Mesendoderm (in vitro differentiated cells): ENCODE data around the gene SYVN1.

Experiments
- DNase-seq: peaks from one replicate; pipeline ENCODE4 v3.0.0; 2013
- H2AK5ac ChIP-seq: 2 replicates; pipeline ENCODE4 v1.6.1; 2013; ENCODE audit warnings: low read length, inconsistent platforms
- H2BK120ac ChIP-seq: 2 replicates; pipeline ENCODE4 v1.6.1; 2013; ENCODE audit warnings: low read depth, mild to moderate bottlenecking, low read length, moderate library complexity, mixed read lengths
- H2BK15ac ChIP-seq: replicated peaks from 2 replicates; pipeline ENCODE4 v1.6.1; 2013; ENCODE audit warnings: low read depth, mild to moderate bottlenecking, moderate library complexity
- H2BK5ac ChIP-seq: 2 replicates; pipeline ENCODE4 v1.6.1; 2013; ENCODE audit warnings: low read length, inconsistent platforms
- H3K18ac ChIP-seq: 2 replicates; pipeline ENCODE4 v1.6.1; 2013; ENCODE audit warnings: mild to moderate bottlenecking, low read length, mixed read lengths
- H3K23ac ChIP-seq: one replicate; pipeline ENCODE4 v1.6.1; 2013; ENCODE audit warnings: low read length
- H3K27ac ChIP-seq: 2 replicates; pipeline ENCODE4 v1.5.1; 2013; ENCODE audit warnings: low read depth, mild to moderate bottlenecking, inconsistent platforms, low read length, moderate library complexity
- H3K27me3 ChIP-seq: 2 replicates; pipeline ENCODE4 v1.6.1; 2013; ENCODE audit warnings: low read length, control low read depth, mild to moderate bottlenecking, inconsistent platforms; ENCODE audit not compliant: insufficient read depth, poor library complexity
- H3K36me3 ChIP-seq: 2 replicates; pipeline ENCODE4 v1.6.1; 2013; ENCODE audit warnings: low read length, inconsistent platforms; ENCODE audit not compliant: control insufficient read depth, insufficient read depth
- H3K4ac ChIP-seq: one replicate; pipeline ENCODE4 v1.6.1; 2013; ENCODE audit warnings: low read depth, mild to moderate bottlenecking, low read length, moderate library complexity
- H3K4me1 ChIP-seq: 2 replicates; pipeline ENCODE4 v1.6.1; 2013; ENCODE audit warnings: low read depth, low read length, inconsistent platforms; ENCODE audit not compliant: control insufficient read depth
- H3K4me2 ChIP-seq: 2 replicates; pipeline ENCODE4 v1.6.1; 2013; ENCODE audit warnings: low read length
- H3K4me3 ChIP-seq: 2 replicates; pipeline ENCODE4 v1.5.1; 2013; ENCODE audit warnings: mild to moderate bottlenecking, low read length
- H3K56ac ChIP-seq: one replicate; pipeline ENCODE4 v1.6.1; 2013; ENCODE audit warnings: low read length
- H3K79me1 ChIP-seq: 2 replicates; pipeline ENCODE4 v1.6.1; 2013; ENCODE audit warnings: low read length, inconsistent platforms
- H3K79me2 ChIP-seq: 2 replicates; pipeline ENCODE4 v1.6.1; 2013; ENCODE audit warnings: mild to moderate bottlenecking, low read length; ENCODE audit not compliant: control insufficient read depth, insufficient read depth
- H3K9ac ChIP-seq: 2 replicates; pipeline ENCODE4 v1.6.1; 2013; ENCODE audit warnings: low read length, inconsistent platforms
- H4K5ac ChIP-seq: one replicate; pipeline ENCODE4 v1.6.1; 2013; ENCODE audit warnings: low read length
- H4K8ac ChIP-seq: one replicate; pipeline ENCODE4 v1.6.1; 2013; ENCODE audit warnings: low read depth, mild to moderate bottlenecking, control low read depth, low read length, moderate library complexity
- WGBS: extraction: QIAGEN DNeasy Blood & Tissue Kit; methylation state at CpG from one replicate; pipeline ENCODE4 v1.1.7; 2013; ENCODE audit warnings: low lambda C conversion rate, missing lambda C conversion rate; ENCODE audit not compliant: insufficient coverage; ENCODE audit errors: extremely low coverage; 5-methylcytosine and 5-hydroxymethylcytosine counted together

Gene SYVN1

GRCh38 chr11:65157336-65157735 lies 23.0 kb upstream of the SYVN1 start:
- H4K8ac ChIP-seq, result no peak overlapping the region
- no peaks in the 10 kb centered on the region for H3K79me1 ChIP-seq
- H3K4me3 ChIP-seq, result no peak overlapping the region
- H2BK5ac ChIP-seq, result no peak overlapping the region
- no peak overlapping the region for H3K56ac ChIP-seq
- no peak overlapping the region for H3K4me2 ChIP-seq
- no peak overlapping the region for H3K9ac ChIP-seq
- no peaks in the 10 kb centered on the region for H3K79me2 ChIP-seq
- no CpG with 5 or more reads among the region's 3 CpGs for WGBS
- no peak overlapping the region for H4K5ac ChIP-seq
- no peak overlapping the region for H2AK5ac ChIP-seq
- no peaks in the 10 kb centered on the region for H3K27me3 ChIP-seq
- H3K23ac ChIP-seq, result no peak overlapping the region
- H2BK15ac ChIP-seq, result no peak overlapping the region
- no peak for DNase-seq
- H3K4me1 ChIP-seq, result no peaks in the 10 kb centered on the region
- no peaks in the 10 kb centered on the region for H3K36me3 ChIP-seq
- H3K27ac ChIP-seq, result no peak overlapping the region
- no peak overlapping the region for H2BK120ac ChIP-seq
- H3K4ac ChIP-seq, result no peak overlapping the region
- no peak overlapping the region for H3K18ac ChIP-seq

GRCh38 chr11:65156926-65157325 lies 22.6 kb upstream of the SYVN1 start:
- Histone ChIP-seq H3K18ac (no peak overlapping the region), H4K8ac (no peak overlapping the region), H3K4ac (no peak overlapping the region), H3K4me3 (no peak overlapping the region), H3K9ac (no peak overlapping the region), H3K27me3 (no peaks in the 10 kb centered on the region), H3K56ac (no peak overlapping the region), H3K4me1 (no peaks in the 10 kb centered on the region), H3K4me2 (no peak overlapping the region), H2BK5ac (no peak overlapping the region), H3K23ac (no peak overlapping the region), H2BK120ac (no peak overlapping the region), H4K5ac (no peak overlapping the region), H3K36me3 (no peaks in the 10 kb centered on the region), H3K79me2 (no peaks in the 10 kb centered on the region), H2BK15ac (no peak overlapping the region), H3K79me1 (no peaks in the 10 kb centered on the region), H2AK5ac (no peak overlapping the region), H3K27ac (no peak overlapping the region)
- no CpG with 5 or more reads among the region's 3 CpGs for WGBS
- DNase-seq, result no peak

GRCh38 chr11:65156256-65156655 lies 21.9 kb upstream of the SYVN1 start:
- no peak overlapping the region for H3K23ac ChIP-seq
- H3K4me3 ChIP-seq, result no peak overlapping the region
- H3K36me3 ChIP-seq, result no peaks in the 10 kb centered on the region
- H3K27ac ChIP-seq, result no peak overlapping the region
- no peak overlapping the region for H3K4me2 ChIP-seq
- no peaks in the 10 kb centered on the region for H3K4me1 ChIP-seq
- no peak overlapping the region for H2BK5ac ChIP-seq
- WGBS, result no CpG with 5 or more reads among the region's 3 CpGs
- H3K4ac ChIP-seq, result no peak overlapping the region
- H3K79me1 ChIP-seq, result no peaks in the 10 kb centered on the region
- H3K56ac ChIP-seq, result no peak overlapping the region
- DNase-seq, result no peak
- H4K8ac ChIP-seq, result no peak overlapping the region
- H4K5ac ChIP-seq, result no peak overlapping the region
- no peak overlapping the region for H3K18ac ChIP-seq
- H2AK5ac ChIP-seq, result no peak overlapping the region
- H3K9ac ChIP-seq, result no peak overlapping the region
- H2BK15ac ChIP-seq, result no peak overlapping the region
- no peaks in the 10 kb centered on the region for H3K27me3 ChIP-seq
- H3K79me2 ChIP-seq, result no peaks in the 10 kb centered on the region
- no peak overlapping the region for H2BK120ac ChIP-seq

DNA sequence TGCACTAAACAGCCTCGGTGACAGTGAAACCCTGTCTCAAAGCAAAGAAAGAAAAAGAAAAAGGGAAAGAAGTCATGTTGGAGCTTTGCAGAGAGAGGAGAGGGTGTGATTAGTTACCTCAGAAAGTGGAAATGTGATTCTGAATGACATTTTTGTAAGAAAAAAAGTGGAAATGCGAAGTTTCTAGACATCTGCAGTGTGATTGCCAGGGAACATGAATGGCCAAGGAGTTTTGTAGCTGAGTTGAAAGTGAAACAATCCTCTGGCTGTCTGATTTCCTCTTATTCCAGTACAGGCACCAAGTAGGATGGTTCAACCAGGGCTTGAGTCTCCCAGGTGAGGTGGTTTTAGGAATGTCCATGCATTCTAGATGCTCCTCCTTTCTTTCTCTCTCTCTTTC lies 17.8 kb upstream of the SYVN1 start:
- H3K18ac ChIP-seq, result no peak overlapping the region
- H4K8ac ChIP-seq, result no peak overlapping the region
- no peak overlapping the region for H3K4me2 ChIP-seq
- no peak overlapping the region for H3K56ac ChIP-seq
- no peak overlapping the region for H2BK5ac ChIP-seq
- H2AK5ac ChIP-seq, result no peak overlapping the region
- H3K79me2 ChIP-seq, result no peaks in the 10 kb centered on the region
- H3K27ac ChIP-seq, result no peak overlapping the region
- H3K9ac ChIP-seq, result no peak overlapping the region
- DNase-seq, result no peak
- WGBS, result no CpG with 5 or more reads among the region's 2 CpGs
- no peaks in the 10 kb centered on the region for H3K79me1 ChIP-seq
- no peaks in the 10 kb centered on the region for H3K4me1 ChIP-seq
- no peak overlapping the region for H3K4ac ChIP-seq
- H4K5ac ChIP-seq, result no peak overlapping the region
- no peaks in the 10 kb centered on the region for H3K36me3 ChIP-seq
- H3K4me3 ChIP-seq, result no peak overlapping the region
- H2BK120ac ChIP-seq, result no peak overlapping the region
- no peak overlapping the region for H2BK15ac ChIP-seq
- H3K23ac ChIP-seq, result no peak overlapping the region
- H3K27me3 ChIP-seq, result no peaks in the 10 kb centered on the region

DNA sequence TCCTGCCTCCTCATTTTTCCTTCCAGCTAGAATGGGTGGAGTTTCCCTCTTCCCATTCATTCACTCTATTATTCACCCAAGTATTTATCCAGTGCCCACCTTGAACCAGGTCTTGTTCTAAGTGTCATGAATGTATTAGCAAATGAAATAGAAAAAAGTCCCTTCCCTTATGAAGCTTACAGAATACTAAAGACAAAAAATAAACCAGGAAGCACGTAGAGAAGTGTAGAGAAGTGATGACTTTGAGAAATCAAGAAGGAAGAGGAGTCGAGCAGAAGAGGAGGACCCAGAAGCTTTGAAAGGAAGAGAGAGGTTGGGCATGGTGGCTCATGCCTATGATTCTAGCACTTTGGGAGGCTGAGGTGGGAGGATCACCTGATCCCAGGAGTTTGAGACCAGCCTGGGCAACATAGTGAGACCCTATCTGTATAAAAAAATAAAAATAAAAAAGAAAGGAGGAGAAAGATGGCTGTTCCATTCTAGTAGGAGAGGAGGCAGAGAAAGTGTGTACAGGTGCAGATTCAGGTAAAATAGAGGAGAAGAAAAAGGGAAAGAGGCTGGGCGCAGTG lies 17.1 kb upstream of the SYVN1 start:
- WGBS, result no CpG with 5 or more reads among the region's 3 CpGs
- no peak overlapping the region for H3K18ac ChIP-seq
- no peak overlapping the region for H3K4me3 ChIP-seq
- H3K9ac ChIP-seq, result no peak overlapping the region
- no peak overlapping the region for H3K4me2 ChIP-seq
- no peaks in the 10 kb centered on the region for H3K36me3 ChIP-seq
- no peak overlapping the region for H2BK5ac ChIP-seq
- H3K79me2 ChIP-seq, result no peaks in the 10 kb centered on the region
- no peak overlapping the region for H3K27ac ChIP-seq
- H3K79me1 ChIP-seq, result no peaks in the 10 kb centered on the region
- H3K23ac ChIP-seq, result no peak overlapping the region
- no peaks in the 10 kb centered on the region for H3K27me3 ChIP-seq
- H4K8ac ChIP-seq, result no peak overlapping the region
- no peak overlapping the region for H4K5ac ChIP-seq
- no peak overlapping the region for H3K56ac ChIP-seq
- no peak overlapping the region for H2AK5ac ChIP-seq
- H3K4me1 ChIP-seq, result no peaks in the 10 kb centered on the region
- H2BK120ac ChIP-seq, result no peak overlapping the region
- DNase-seq, result no peak
- no peak overlapping the region for H3K4ac ChIP-seq
- no peak overlapping the region for H2BK15ac ChIP-seq
